Fibroblast of mammary gland (primary cell): ENCODE measurements around the gene TECPR1.

Experiments used
- DNase-seq: peaks from one replicate; pipeline ENCODE4 v3.0.0-alpha.2; 2010; ENCODE audit warnings: low read depth
- H3K4me3 ChIP-seq: 2 replicates; pipeline ENCODE4 v1.5.1; 2011; ENCODE audit warnings: low read depth, mild to moderate bottlenecking, low read length, moderate library complexity; ENCODE audit not compliant: control insufficient read depth
- TF ChIP-seq, protein P1 (sequence below): conservative IDR thresholded peaks from 2 replicates; pipeline ENCODE4 v1.5.1; 2011; ENCODE audit warnings: low read depth, low read length, inconsistent platforms; ENCODE audit not compliant: control insufficient read depth, insufficient read depth

Gene TECPR1

DNA sequence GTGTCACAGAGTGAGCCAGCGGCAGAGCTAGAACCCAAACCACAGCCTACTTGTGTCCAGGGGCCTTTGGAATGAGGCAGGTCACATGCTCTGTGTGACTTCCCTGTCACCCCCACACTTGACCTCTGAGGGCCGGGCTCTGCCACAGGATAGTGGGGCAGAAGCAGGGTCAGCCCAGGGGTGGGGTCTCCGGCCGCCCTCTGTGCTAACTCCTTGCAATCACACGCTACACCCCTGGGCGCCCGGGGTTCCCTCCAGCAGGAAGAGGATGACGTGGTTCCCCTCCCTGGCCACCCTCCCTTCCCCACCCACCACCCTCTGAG lies 19.8 kb downstream of the TECPR1 start:
- TF ChIP-seq, protein P1, sequence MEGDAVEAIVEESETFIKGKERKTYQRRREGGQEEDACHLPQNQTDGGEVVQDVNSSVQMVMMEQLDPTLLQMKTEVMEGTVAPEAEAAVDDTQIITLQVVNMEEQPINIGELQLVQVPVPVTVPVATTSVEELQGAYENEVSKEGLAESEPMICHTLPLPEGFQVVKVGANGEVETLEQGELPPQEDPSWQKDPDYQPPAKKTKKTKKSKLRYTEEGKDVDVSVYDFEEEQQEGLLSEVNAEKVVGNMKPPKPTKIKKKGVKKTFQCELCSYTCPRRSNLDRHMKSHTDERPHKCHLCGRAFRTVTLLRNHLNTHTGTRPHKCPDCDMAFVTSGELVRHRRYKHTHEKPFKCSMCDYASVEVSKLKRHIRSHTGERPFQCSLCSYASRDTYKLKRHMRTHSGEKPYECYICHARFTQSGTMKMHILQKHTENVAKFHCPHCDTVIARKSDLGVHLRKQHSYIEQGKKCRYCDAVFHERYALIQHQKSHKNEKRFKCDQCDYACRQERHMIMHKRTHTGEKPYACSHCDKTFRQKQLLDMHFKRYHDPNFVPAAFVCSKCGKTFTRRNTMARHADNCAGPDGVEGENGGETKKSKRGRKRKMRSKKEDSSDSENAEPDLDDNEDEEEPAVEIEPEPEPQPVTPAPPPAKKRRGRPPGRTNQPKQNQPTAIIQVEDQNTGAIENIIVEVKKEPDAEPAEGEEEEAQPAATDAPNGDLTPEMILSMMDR = no peak
- DNase-seq = no peak
- no peak overlapping the region for H3K4me3 ChIP-seq

DNA sequence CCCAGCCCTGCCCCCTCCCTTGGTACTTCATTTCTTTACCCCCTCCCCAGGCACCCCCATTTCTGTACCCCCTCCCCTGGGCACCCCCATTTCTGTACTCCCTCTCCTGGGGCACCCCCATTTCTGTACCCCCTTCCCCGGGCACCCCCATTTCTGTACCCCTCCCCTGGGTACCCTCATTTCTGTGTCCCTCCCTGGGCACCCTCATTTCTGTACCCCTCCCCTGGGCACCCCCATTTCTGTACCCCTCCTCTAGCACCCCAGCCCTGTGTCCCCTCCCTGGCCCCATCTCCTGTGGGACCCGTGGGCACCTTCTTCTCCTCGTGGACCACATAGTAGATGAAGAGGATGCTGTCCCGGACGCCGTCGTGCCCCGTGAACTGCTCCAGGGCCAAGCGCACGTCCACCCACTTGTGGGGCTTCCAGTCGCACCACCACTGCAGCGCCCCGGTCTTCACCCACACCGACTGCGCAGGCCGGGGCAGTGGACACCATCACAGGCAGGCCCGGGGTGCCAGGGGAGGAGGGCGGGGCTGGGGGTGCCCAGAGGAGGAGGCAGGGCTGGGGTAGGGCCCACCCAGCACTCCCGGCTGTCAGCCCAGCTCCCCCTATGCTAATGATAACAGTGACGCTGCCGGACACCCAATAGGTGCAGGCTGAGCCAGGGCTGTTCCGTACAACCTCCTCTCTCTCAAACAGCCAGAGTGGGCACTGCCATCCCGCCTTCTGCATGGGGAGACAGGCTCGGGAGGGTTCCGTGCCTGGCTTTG lies 20.4 kb downstream of the TECPR1 start:
- no peak overlapping the region for H3K4me3 ChIP-seq
- TF ChIP-seq, protein P1 = no peak

DNA sequence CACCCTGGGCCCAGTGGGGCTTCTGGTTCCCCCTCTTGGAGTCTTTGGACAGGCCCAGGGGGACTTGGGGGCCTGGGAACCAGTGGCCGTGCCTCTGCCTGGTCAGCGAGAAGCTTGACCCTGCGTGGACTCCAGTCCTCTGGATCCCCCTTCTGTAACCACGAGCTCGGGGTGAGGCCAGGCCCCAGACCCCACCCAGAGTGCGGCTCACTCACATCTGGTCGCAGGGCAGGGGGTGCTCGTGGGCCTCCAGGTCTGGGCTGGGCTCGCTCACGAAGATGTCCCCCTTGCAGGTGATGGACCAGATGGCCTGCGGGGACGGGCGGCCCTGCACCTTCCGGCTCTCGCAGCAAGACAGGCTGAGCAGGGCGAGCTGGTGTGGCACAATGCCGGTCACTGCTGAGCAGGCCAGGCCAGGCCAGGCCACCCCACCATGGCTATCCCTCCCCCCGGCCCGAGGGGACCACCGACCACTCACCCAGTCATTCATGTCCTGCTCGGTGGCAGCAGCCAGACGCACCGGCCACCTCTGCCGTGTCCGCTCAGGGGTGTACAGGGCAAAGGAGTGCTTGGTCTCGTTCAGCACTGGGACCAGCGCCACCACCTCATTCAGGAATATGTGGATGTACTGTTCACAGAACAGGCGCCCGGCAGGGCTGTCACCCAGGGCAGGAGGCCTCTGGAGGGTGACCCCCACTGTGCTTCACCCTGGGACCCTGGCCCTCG lies 21.1 kb downstream of the TECPR1 start:
- TF ChIP-seq, protein P1 = no peak
- H3K4me3 ChIP-seq = no peak overlapping the region
- DNase-seq = no peak

More for the DNA sequence above, 20.4 kb downstream of the TECPR1 start:
- DNase-seq = no peak

DNA sequence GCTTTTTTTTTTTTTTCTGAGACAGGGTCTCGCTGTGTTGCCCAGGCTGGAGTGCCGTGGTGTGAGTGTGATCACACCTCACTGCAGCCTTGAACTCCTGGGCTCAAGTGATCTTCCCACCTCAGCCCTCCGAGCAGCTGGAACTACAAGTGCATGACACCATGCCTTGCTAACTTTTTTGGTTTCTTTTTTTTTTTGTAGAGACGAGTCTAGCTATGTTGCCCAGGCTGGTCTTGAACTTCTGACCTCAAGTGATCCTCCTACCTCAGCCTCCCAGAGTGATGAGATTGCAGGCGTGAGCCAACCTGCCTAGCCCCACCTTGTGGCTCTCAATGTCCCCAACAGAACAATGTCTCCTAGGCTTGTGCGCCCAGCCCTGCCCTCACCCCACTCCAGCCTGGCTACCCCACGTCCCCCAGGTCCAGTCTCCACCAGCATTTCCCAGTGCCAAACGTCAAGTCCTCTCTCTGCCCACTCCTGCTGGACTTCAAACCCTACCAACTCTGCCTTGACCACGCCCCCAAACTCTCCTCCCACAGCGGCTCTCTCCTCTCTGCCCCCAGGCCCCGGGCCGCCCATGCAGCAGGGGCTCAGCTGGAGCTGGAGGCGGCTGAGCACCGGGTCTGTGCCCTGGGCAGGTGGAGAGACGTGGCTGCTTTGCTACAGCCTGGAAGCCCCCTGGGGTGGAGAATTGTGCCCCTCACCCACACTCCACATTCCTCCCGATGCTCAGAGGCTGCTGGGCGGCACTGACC lies 21.9 kb downstream of the TECPR1 start:
- H3K4me3 ChIP-seq = no peak overlapping the region
- DNase-seq = no peak
- TF ChIP-seq, protein P1 = no peak

DNA sequence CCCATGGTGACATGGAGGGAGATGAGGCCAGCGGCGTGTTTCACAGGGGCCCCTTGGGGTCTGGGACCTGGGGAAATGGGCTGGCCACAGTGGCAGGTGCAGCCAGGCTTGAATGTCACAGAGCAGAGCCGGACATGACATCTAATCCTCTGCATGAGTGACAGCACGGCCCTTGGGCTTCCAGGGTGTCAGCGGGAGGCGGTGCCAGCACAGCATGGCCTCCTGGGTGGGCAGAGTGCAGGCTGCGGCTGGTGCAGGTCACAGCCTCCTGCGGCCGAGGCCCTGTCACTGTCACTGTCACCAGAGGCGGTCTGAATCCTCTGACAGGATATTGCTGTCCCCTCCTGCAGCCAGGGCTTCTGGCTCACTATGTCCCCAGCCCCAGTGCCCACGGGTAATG lies 22.6 kb downstream of the TECPR1 start:
- no peak overlapping the region for H3K4me3 ChIP-seq
- TF ChIP-seq, protein P1 = no peak
- DNase-seq = no peak

DNA sequence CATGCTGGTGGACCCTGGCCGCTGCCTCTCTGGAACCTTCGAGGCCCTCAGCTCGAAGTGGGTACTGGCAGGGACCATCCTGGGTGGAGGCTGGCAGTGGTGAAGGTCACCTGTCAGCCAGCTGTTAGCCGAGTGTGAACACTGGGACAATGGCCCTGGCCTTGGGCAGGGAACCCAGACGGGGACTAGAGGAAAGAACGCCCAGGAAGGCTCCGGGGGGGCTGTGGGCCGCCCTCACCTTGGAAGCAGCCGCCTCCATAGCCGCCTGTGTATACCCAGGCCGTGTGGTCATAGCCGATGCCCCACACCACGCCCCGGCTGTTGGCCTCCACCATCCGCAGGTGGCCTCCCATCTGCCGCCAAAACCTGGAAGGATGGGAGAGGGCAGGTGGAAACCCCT lies 23.2 kb downstream of the TECPR1 start:
- no peak overlapping the region for H3K4me3 ChIP-seq
- no peak for DNase-seq
- TF ChIP-seq, protein P1 = no peak
